C4-2B (cell line): ENCODE results near the gene C1orf21.

Experiments used
- ZFX ChIP-seq: fragments of 450-650 bp; IDR thresholded peaks from 2 replicates; pipeline ENCODE4 v1.6.1; 2017
- TF ChIP-seq, protein P1 (sequence below): fragments of 450-650 bp; conservative IDR thresholded peaks from 2 replicates; pipeline ENCODE4 v1.5.1; 2017; ENCODE audit warnings: mild to moderate bottlenecking

GRCh38 chr1:184392779-184393522 lies 6.1 kb downstream of the C1orf21 start:
- TF ChIP-seq, protein P1, sequence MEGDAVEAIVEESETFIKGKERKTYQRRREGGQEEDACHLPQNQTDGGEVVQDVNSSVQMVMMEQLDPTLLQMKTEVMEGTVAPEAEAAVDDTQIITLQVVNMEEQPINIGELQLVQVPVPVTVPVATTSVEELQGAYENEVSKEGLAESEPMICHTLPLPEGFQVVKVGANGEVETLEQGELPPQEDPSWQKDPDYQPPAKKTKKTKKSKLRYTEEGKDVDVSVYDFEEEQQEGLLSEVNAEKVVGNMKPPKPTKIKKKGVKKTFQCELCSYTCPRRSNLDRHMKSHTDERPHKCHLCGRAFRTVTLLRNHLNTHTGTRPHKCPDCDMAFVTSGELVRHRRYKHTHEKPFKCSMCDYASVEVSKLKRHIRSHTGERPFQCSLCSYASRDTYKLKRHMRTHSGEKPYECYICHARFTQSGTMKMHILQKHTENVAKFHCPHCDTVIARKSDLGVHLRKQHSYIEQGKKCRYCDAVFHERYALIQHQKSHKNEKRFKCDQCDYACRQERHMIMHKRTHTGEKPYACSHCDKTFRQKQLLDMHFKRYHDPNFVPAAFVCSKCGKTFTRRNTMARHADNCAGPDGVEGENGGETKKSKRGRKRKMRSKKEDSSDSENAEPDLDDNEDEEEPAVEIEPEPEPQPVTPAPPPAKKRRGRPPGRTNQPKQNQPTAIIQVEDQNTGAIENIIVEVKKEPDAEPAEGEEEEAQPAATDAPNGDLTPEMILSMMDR, result no peak
- TF ChIP-seq ZFX, result no peak
